Hepatocyte (in vitro differentiated cells): ENCODE measurements around the gene LRRC37A3. TPM values are rescaled to one million over a fixed set of nuclear protein-coding genes. Genes with fewer than 3 reads are reported as not detected.
"Not testable (repeated sequence)": the region's sequence is repeated elsewhere in the genome, so short reads cannot be mapped to it uniquely, and the experiment has no call there.

Source experiments
- DNase-seq: peaks from one replicate; pipeline ENCODE4 v3.0.0-alpha.2; 2016; ENCODE audit warnings: low spot score
- H2AFZ ChIP-seq: fragments of 200-600 bp; sonication (generic); 2 replicates; pipeline ENCODE4 v1.6.0; 2016; ENCODE audit warnings: antibody characterized with exemption, mild to moderate bottlenecking
- H3K27ac ChIP-seq: fragments of 200-600 bp; sonication (generic); 2 replicates; pipeline ENCODE4 v1.5.1; 2016; ENCODE audit warnings: mild to moderate bottlenecking
- H3K27me3 ChIP-seq: fragments of 200-600 bp; sonication (generic); 2 replicates; pipeline ENCODE4 v1.6.1; 2016
- H3K36me3 ChIP-seq: fragments of 200-600 bp; sonication (generic); replicated peaks from 2 replicates; pipeline ENCODE4 v1.5.1; 2016; ENCODE audit warnings: low read depth; ENCODE audit not compliant: insufficient read depth
- H3K4me1 ChIP-seq: fragments of 200-600 bp; sonication (generic); 2 replicates; pipeline ENCODE4 v1.5.1; 2016; ENCODE audit warnings: mild to moderate bottlenecking, moderate library complexity; ENCODE audit not compliant: insufficient read depth
- H3K4me2 ChIP-seq: fragments of 200-600 bp; sonication (generic); 2 replicates; pipeline ENCODE4 v1.6.0; 2016
- H3K4me3 ChIP-seq: fragments of 200-600 bp; sonication (generic); 2 replicates; pipeline ENCODE4 v1.5.1; 2016; ENCODE audit warnings: mild to moderate bottlenecking
- H3K79me2 ChIP-seq: fragments of 200-600 bp; sonication (generic); 2 replicates; pipeline ENCODE4 v1.6.0; 2017; ENCODE audit warnings: mild to moderate bottlenecking
- H3K9me2 ChIP-seq: fragments of 200-600 bp; sonication (generic); replicated peaks from 2 replicates; pipeline ENCODE4 v1.6.0; 2017; ENCODE audit warnings: mild to moderate bottlenecking; ENCODE audit not compliant: insufficient read depth
- H3K9me3 ChIP-seq: fragments of 200-600 bp; sonication (generic); 2 replicates; pipeline ENCODE4 v1.5.1; 2016; ENCODE audit warnings: low read depth, mild to moderate bottlenecking
- H4K20me1 ChIP-seq: fragments of 200-600 bp; sonication (generic); 2 replicates; pipeline ENCODE4 v1.6.0; 2016; ENCODE audit warnings: mild to moderate bottlenecking; ENCODE audit not compliant: insufficient read depth, poor library complexity, severe bottlenecking
- EZH2 ChIP-seq: fragments of 200-600 bp; sonication (generic); IDR thresholded peaks from 2 replicates; pipeline ENCODE4 v1.6.1; 2016; ENCODE audit warnings: antibody characterized with exemption, mild to moderate bottlenecking, borderline replicate concordance
- EZH2phosphoT487 ChIP-seq: fragments of 200-600 bp; sonication (generic); IDR thresholded peaks from one replicate; pipeline ENCODE4 v1.6.1; 2018; ENCODE audit warnings: antibody characterized with exemption, mild to moderate bottlenecking, low read depth, moderate library complexity; ENCODE audit not compliant: unreplicated experiment, severe bottlenecking
- WGBS: methylation state at CpG from one replicate; pipeline ENCODE4 v1.1.6; 2016; ENCODE audit warnings: low lambda C conversion rate; ENCODE audit errors: missing lambda C conversion rate; 5-methylcytosine and 5-hydroxymethylcytosine counted together
- polyA plus RNA-seq: library from polyadenylated mRNA; unstranded; fragments of >200 nt; fragmentation: Nextera tagmentation; extraction: Ambion mirVana; gene quantifications from 2 replicates; pipeline ENCODE4 v1.2.1, GENCODE V29; 2016
- total RNA-seq: library from RNA; depleted of rRNA; stranded (reverse); fragments of >200 nt; gene quantifications from 2 replicates; pipeline ENCODE4 v1.2.3, GENCODE V29; 2014
- TF ChIP-seq, protein P1 (sequence below): fragments of 200-600 bp; sonication (generic); IDR thresholded peaks from 2 replicates; pipeline ENCODE4 v1.5.1; 2016; ENCODE audit warnings: antibody characterized with exemption, mild to moderate bottlenecking; ENCODE audit not compliant: poor library complexity

LRRC37A3 gene
- total and polyA plus RNA-seq, 2 experiments from 2014 or later, result 4.3 to 7.2 TPM

DNA sequence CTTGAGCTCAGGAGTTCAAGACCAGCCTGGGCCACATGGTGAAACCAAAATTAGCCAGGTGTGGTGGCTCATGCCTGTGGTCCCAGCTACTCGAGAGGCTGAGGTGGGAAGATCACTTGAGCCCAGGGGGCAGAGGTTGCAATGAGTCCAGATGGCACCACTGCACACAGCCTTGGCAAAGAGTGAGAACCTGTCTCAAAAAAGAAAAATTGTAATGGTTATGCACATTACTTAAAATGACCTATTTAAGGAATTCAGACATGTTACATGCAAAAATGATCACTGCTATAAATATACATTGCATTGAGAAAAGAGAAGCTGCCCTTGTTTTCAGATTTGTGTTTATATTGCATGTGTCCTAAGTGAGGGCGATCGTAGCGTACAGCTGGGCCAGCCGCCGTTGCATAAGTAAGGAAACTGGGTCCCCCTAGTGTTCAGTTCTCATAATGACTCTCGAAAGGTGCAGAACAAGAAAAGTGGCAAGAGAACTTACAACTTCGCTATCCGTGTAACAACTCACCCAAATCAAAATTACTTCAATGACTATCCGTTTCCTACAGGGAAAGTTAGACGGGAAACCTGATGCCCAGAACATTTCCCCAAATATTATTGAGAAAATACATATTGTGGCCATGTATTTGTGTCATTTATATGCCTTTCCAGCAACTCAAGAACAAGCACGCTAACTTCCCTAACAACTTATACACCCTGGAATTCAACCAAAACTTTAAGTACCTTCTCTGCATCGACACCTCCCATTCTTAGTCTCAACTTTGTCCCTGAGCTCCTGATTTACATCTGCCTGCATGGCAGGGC lies 42.5 kb upstream of the LRRC37A3 start:
- 12% methylated on average over 13 of the region's 13 CpGs for WGBS
- peak overlapping the region; percentile 18 for H3K4me2 ChIP-seq
- not testable (repeated sequence) for H3K27ac ChIP-seq, H3K9me2 ChIP-seq, H3K27me3 ChIP-seq, H3K9me3 ChIP-seq, H3K36me3 ChIP-seq, H3K4me1 ChIP-seq, H4K20me1 ChIP-seq, H3K4me3 ChIP-seq, H3K79me2 ChIP-seq
- DNase-seq, result peak; percentile 74
- peak overlapping the region; percentile 5 for H2AFZ ChIP-seq
- TF ChIP-seq, protein P1, sequence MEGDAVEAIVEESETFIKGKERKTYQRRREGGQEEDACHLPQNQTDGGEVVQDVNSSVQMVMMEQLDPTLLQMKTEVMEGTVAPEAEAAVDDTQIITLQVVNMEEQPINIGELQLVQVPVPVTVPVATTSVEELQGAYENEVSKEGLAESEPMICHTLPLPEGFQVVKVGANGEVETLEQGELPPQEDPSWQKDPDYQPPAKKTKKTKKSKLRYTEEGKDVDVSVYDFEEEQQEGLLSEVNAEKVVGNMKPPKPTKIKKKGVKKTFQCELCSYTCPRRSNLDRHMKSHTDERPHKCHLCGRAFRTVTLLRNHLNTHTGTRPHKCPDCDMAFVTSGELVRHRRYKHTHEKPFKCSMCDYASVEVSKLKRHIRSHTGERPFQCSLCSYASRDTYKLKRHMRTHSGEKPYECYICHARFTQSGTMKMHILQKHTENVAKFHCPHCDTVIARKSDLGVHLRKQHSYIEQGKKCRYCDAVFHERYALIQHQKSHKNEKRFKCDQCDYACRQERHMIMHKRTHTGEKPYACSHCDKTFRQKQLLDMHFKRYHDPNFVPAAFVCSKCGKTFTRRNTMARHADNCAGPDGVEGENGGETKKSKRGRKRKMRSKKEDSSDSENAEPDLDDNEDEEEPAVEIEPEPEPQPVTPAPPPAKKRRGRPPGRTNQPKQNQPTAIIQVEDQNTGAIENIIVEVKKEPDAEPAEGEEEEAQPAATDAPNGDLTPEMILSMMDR, result peak; percentile 64

DNA sequence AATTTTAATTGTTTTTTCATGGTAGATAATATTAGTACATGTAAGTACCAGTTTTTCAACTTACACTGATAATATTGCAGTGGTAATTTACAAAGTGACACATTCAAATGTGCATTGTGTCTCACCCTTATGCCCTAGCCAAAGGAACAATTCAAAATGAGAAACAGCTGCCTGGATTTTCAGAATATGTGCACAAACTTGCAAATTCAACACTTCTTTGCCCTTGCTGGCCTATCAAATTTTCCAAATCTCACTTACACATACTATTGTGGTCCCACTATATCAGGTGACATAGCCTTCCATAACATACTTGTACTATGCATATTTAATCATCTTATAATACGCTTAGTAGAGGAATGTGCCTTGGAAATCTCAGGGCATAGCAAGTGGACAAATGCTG lies 32.6 kb upstream of the LRRC37A3 start:
- Histone ChIP-seq H3K79me2 (no peaks in the 10 kb centered on the region), H3K27ac (no peak overlapping the region), H3K36me3 (no peaks in the 10 kb centered on the region), H4K20me1 (no peaks in the 10 kb centered on the region), H3K4me2 (no peak overlapping the region), H3K9me2 (no peaks in the 10 kb centered on the region), H2AFZ (no peak overlapping the region), H3K4me3 (no peak overlapping the region), H3K4me1 (no peaks in the 10 kb centered on the region), H3K27me3 (no peaks in the 10 kb centered on the region), H3K9me3 (no peaks in the 10 kb centered on the region)
- TF ChIP-seq EZH2phosphoT487, result no peak
- no peak for TF ChIP-seq EZH2
- TF ChIP-seq, protein P1, result no peak
- 100% methylated on average over 1 of the region's 1 CpG for WGBS
- DNase-seq, result no peak

DNA sequence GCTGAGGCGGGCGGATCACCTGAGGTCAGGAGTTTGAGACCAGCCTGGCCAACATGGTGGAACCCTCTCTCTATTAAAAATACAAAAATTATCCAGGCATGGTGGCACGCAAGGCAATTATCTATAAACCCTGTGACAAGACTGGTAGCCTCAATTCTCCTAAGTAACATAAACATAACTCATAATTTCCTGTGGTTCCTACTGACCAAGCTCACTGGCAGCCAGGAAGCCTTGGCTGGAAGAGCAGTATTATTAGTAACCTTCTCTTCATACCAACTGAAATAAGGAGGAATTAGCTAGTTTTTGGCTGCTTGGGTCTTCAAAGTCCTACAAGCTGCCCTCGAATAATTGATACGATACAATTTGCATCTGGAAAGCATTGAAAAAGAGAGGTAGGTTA lies 31.6 kb upstream of the LRRC37A3 start:
- H3K9me2 ChIP-seq, result no peaks in the 10 kb centered on the region
- WGBS, result 93% methylated on average over 5 of the region's 5 CpGs
- no peak for DNase-seq
- no peaks in the 10 kb centered on the region for H4K20me1 ChIP-seq
- H3K36me3 ChIP-seq, result no peaks in the 10 kb centered on the region
- H3K4me3 ChIP-seq, result no peak overlapping the region
- H3K27ac ChIP-seq, result no peak overlapping the region
- H2AFZ ChIP-seq, result no peak overlapping the region
- TF ChIP-seq EZH2phosphoT487 (no peak), EZH2 (no peak)
- TF ChIP-seq, protein P1, result no peak
- no peaks in the 10 kb centered on the region for H3K4me1 ChIP-seq
- H3K79me2 ChIP-seq, result no peaks in the 10 kb centered on the region
- no peaks in the 10 kb centered on the region for H3K9me3 ChIP-seq
- no peaks in the 10 kb centered on the region for H3K27me3 ChIP-seq
- no peak overlapping the region for H3K4me2 ChIP-seq

DNA sequence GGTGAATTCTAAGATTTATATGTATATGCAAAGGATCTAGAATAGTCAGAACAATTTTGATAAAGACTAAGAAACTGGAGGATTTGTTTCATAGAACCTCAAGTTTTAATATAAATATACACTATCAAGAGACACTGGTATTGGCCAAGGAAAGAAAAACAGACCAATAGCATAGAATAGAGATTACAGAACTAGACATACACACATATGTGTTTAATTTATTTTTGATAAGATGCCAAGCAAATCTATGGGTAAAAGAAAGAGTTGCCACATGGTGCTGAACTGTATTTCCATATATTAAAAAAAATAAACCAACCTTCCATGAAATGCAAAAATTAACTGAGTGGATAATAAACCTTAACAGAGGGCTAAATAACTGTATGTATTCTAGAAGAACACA lies 27.9 kb upstream of the LRRC37A3 start:
- Histone ChIP-seq H3K4me2 (no peak overlapping the region), H2AFZ (no peak overlapping the region), H3K27me3 (no peaks in the 10 kb centered on the region), H3K36me3 (no peaks in the 10 kb centered on the region), H3K79me2 (no peaks in the 10 kb centered on the region), H3K9me2 (no peaks in the 10 kb centered on the region), H3K4me1 (no peaks in the 10 kb centered on the region), H4K20me1 (no peaks in the 10 kb centered on the region), H3K4me3 (no peak overlapping the region), H3K27ac (no peak overlapping the region), H3K9me3 (no peaks in the 10 kb centered on the region)
- TF ChIP-seq EZH2 (no peak), EZH2phosphoT487 (no peak)
- TF ChIP-seq, protein P1, result no peak
- no peak for DNase-seq
